CD14-positive monocyte (primary cell): ENCODE data around the gene MT1G. TPM values are rescaled to one million over a fixed set of nuclear protein-coding genes. Genes with fewer than 3 reads are reported as not detected.

Experiments used
- DNase-seq, 3 donors: peaks; one replicate each; pipeline ENCODE4 v3.0.0-alpha.2; 2011 to 2022
- H2AFZ ChIP-seq: 2 replicates; pipeline ENCODE4 v1.6.0; 2012; ENCODE audit warnings: mild to moderate bottlenecking, low read depth, low read length, inconsistent platforms; ENCODE audit not compliant: insufficient read depth, poor library complexity, severe bottlenecking
- H3K27ac ChIP-seq, 2 donors: 1 replicate in 1 of 2; 2 replicates in 1 of 2; pipeline ENCODE4 v1.5.1; 2012 to 2013; ENCODE audit warnings: low read length in 2 of 2, control low read depth in 1 of 2, inconsistent platforms in 1 of 2, low read depth in 1 of 2, mild to moderate bottlenecking in 1 of 2
- H3K27me3 ChIP-seq, 2 donors: one replicate each; pipeline versions ENCODE4 v1.6.0 to v1.6.1; 2011 to 2013; ENCODE audit warnings: low read length in 2 of 2; ENCODE audit not compliant: control insufficient read depth in 2 of 2, insufficient read depth in 2 of 2
- H3K36me3 ChIP-seq, 2 donors: replicated peaks in 1 of 2; 1 replicate in 1 of 2; 2 replicates in 1 of 2; pipeline versions ENCODE4 v1.5.1 to v1.6.1; 2012 to 2013; ENCODE audit warnings: low read length in 2 of 2, control low read depth in 1 of 2, inconsistent platforms in 1 of 2, mild to moderate bottlenecking in 1 of 2; ENCODE audit not compliant: insufficient read depth in 2 of 2, control insufficient read depth in 1 of 2
- H3K4me1 ChIP-seq, 2 donors: 1 replicate in 1 of 2; 2 replicates in 1 of 2; pipeline versions ENCODE4 v1.5.1 to v1.6.1; 2012 to 2013; ENCODE audit warnings: low read length in 2 of 2, control low read depth in 1 of 2, inconsistent platforms in 1 of 2, mild to moderate bottlenecking in 1 of 2, moderate library complexity in 1 of 2; ENCODE audit not compliant: insufficient read depth in 2 of 2, control insufficient read depth in 1 of 2
- H3K4me2 ChIP-seq: replicated peaks from 2 replicates; pipeline ENCODE3; 2012; ENCODE audit warnings: low read length, moderate library complexity, mild to moderate bottlenecking; ENCODE audit not compliant: poor library complexity, severe bottlenecking; ENCODE audit errors: extremely low read depth
- H3K4me3 ChIP-seq, 3 experiments: fragments of 200-600 bp in 1 of 3; sonication (generic) in 1 of 3; replicated peaks in 1 of 3; 1 replicate in 2 of 3; 2 replicates in 1 of 3; pipeline ENCODE4 v1.5.1; 2011 to 2013; ENCODE audit warnings: low read length in 3 of 3, mild to moderate bottlenecking in 3 of 3, control low read depth in 2 of 3, low read depth in 2 of 3, inconsistent platforms in 1 of 3, moderate library complexity in 1 of 3
- H3K79me2 ChIP-seq: 2 replicates; pipeline ENCODE4 v1.6.0; 2012; ENCODE audit warnings: mild to moderate bottlenecking, control low read depth, inconsistent platforms, low read length, moderate library complexity; ENCODE audit not compliant: insufficient read depth
- H3K9ac ChIP-seq: 2 replicates; pipeline ENCODE4 v1.6.0; 2017; ENCODE audit warnings: low read length, mild to moderate bottlenecking; ENCODE audit not compliant: insufficient read depth, poor library complexity, severe bottlenecking
- H3K9me3 ChIP-seq, 2 donors: replicated peaks in 1 of 2; 1 replicate in 1 of 2; 2 replicates in 1 of 2; pipeline versions ENCODE4 v1.5.1 to v1.6.1; 2012 to 2013; ENCODE audit warnings: low read length in 2 of 2, control low read depth in 1 of 2; ENCODE audit not compliant: control insufficient read depth in 1 of 2, insufficient read depth in 1 of 2
- H4K20me1 ChIP-seq: 2 replicates; pipeline ENCODE4 v1.6.0; 2012; ENCODE audit warnings: mild to moderate bottlenecking, low read length, control low read depth, moderate library complexity; ENCODE audit not compliant: insufficient read depth
- H3K27ac Mint-ChIP-seq, 7 donors: one replicate each; pipeline ENCODE4 v1.8.0; 2020; ENCODE audit warnings: mild to moderate bottlenecking in 7 of 7, mixed read lengths in 7 of 7, moderate library complexity in 6 of 7, inconsistent platforms in 2 of 7
- H3K27me3 Mint-ChIP-seq, 3 donors: one replicate each; pipeline ENCODE4 v1.8.0; 2021 to 2022; ENCODE audit warnings: low read depth in 3 of 3, mild to moderate bottlenecking in 3 of 3, mixed read lengths in 3 of 3, moderate library complexity in 3 of 3, inconsistent platforms in 1 of 3
- H3K36me3 Mint-ChIP-seq, 2 donors: one replicate each; pipeline ENCODE4 v1.8.0; 2020; ENCODE audit warnings: mixed read lengths in 2 of 2, inconsistent platforms in 1 of 2, mild to moderate bottlenecking in 1 of 2
- H3K4me1 Mint-ChIP-seq: one replicate; pipeline ENCODE4 v1.8.0; 2020; ENCODE audit warnings: mild to moderate bottlenecking, mixed read lengths
- H3K4me3 Mint-ChIP-seq, 2 donors: one replicate each; pipeline ENCODE4 v1.8.0; 2020; ENCODE audit warnings: mild to moderate bottlenecking in 2 of 2, mixed read lengths in 2 of 2, moderate library complexity in 1 of 2
- H3K9me3 Mint-ChIP-seq, 7 donors: one replicate each; pipeline ENCODE4 v1.8.0; 2020 to 2022; ENCODE audit warnings: mixed read lengths in 7 of 7, mild to moderate bottlenecking in 6 of 7, moderate library complexity in 6 of 7, inconsistent platforms in 2 of 7
- CTCF ChIP-seq: fragments of 200-600 bp; IDR thresholded peaks from one replicate; pipeline ENCODE4 v1.8.0; 2022; ENCODE audit warnings: antibody characterized with exemption, mild to moderate bottlenecking
- WGBS: methylation state at CpG from one replicate; pipeline ENCODE4 v1.1.5; 2013; ENCODE audit warnings: missing lambda C conversion rate; ENCODE audit not compliant: insufficient coverage; 5-methylcytosine and 5-hydroxymethylcytosine counted together
- intact Hi-C, 2 donors: fragments of 100-400 bp; cut with micrococcal nuclease; formaldehyde crosslinking; loops; one replicate each; pipeline versions ENCODE4 v1.15.0 to v1.15.1; 2023
- polyA plus RNA-seq, 3 donors: library from polyadenylated mRNA; depleted of rRNA in 1 of 3; unstranded in 2 of 3; stranded (reverse) in 1 of 3; fragments of 300-500 nt in 2 of 3; fragments of >200 nt in 1 of 3; fragmentation: Illumina TruSeq in 2 of 3; gene quantifications; 1 replicate in 2 of 3; 2 replicates in 1 of 3; pipeline ENCODE4 v1.2.3, GENCODE V29; 2012 to 2021

MT1G gene
- polyA plus RNA-seq, 3 donors, result 1.1 to 1.4 TPM; not detected in 1

DNA sequence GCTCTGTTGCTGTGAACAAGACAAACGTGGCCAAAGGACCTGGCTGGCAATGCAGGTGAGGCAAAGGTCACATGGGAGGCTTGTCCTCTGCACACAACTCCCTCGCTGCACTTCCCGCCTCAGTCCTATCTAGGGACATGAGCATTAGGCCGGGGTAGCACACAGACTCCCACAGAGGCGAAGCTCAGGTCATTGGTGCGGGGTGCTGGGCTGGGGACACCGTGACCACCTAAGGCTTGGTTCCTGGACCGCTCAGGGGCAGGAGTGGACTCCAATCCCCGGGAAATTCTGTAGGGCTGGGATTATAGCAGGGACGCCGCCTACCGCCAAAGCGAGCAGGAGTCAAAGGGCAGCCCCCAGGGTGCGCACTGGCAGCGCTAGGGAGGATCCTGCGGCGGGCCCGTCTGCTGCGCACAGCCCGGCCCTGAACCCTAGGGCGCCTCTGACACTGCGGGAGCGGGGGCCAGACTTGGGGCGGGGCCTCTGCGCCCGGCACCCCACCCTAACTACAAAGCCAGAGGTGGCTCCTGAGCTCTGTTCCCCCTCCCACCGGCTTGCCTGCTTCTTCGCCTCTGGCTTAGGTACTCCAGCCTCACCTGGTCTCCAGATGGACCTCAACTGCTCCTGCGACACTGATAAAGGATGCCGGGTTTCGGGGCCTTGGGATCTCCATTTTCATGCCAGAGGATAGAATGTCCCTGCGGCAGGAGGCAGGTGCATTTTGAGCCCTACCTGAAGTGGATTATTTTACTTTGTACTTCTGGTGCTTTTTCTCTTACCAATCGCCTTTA lies 20.0 kb downstream of the MT1G start:
- intact Hi-C loops, result no loop called here
- Histone ChIP-seq H3K36me3 (no peaks in the 10 kb centered on the region), H4K20me1 (no peaks in the 10 kb centered on the region), H3K27ac (no peak overlapping the region), H3K9me3 (peaks cover 0 to 5% of the 10 kb centered on the region in 2 donors), H3K4me3 (no peak overlapping the region), H3K4me2 (no peak overlapping the region), H3K4me1 (peaks cover 4 to 8% of the 10 kb centered on the region in 2 donors), H3K9ac (no peak overlapping the region), H3K27me3 (peaks cover 36 to 77% of the 10 kb centered on the region in 2 donors), H3K79me2 (no peaks in the 10 kb centered on the region), H2AFZ (no peak overlapping the region)
- no peak overlapping the region for H3K27ac Mint-ChIP-seq
- no peak for DNase-seq
- TF ChIP-seq CTCF, result no peak
- H3K4me3 Mint-ChIP-seq, result peak overlapping the region in 1 of 2 donors; percentile 79
- peaks cover 11% of the 10 kb centered on the region for H3K4me1 Mint-ChIP-seq
- 50% methylated on average over 31 of the region's 33 CpGs for WGBS
- peaks cover 0 to 9% (median 0%) of the 10 kb centered on the region in 7 donors for H3K9me3 Mint-ChIP-seq
- no peaks in the 10 kb centered on the region for H3K36me3 Mint-ChIP-seq
- peaks cover 57 to 85% (median 69%) of the 10 kb centered on the region in 3 donors for H3K27me3 Mint-ChIP-seq

DNA sequence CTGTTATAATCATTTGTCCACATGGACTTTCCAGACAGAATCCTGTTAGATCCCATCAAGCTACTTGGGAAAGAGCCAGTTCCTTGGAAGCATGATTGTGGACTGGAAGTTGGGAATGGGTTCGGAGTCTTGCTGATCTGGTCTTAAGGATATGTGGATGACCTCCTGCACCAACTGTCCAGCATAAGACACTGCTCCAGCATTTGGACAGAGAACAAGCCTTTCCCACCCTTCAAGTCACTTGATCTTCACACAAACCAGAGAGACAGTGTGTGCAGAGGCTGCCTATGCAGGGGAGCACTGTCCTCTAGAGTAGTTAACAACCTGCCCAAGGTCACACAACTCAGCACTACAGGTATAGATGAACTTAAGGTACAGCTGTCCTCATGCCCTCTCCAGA lies 22.0 kb downstream of the MT1G start:
- WGBS, result no CpG with 5 or more reads among the region's 1 CpG
- no peaks in the 10 kb centered on the region for H3K36me3 ChIP-seq
- H3K79me2 ChIP-seq, result no peaks in the 10 kb centered on the region
- Mint-ChIP-seq H3K36me3 (no peaks in the 10 kb centered on the region), H3K9me3 (peaks cover 0 to 7% (median 0%) of the 10 kb centered on the region in 7 donors), H3K27ac (no peak overlapping the region), H3K27me3 (peaks cover 69 to 86% (median 81%) of the 10 kb centered on the region in 3 donors), H3K4me3 (peak overlapping the region in 1 of 2 donors; percentile 14), H3K4me1 (peaks cover 13% of the 10 kb centered on the region)
- H3K4me1 ChIP-seq, result peaks cover 4 to 8% of the 10 kb centered on the region in 2 donors
- no peak for TF ChIP-seq CTCF
- H2AFZ ChIP-seq, result no peak overlapping the region
- no peak overlapping the region for H3K4me3 ChIP-seq
- intact Hi-C loops, result no loop called here
- H4K20me1 ChIP-seq, result no peaks in the 10 kb centered on the region
- no peak for DNase-seq
- H3K4me2 ChIP-seq, result no peak overlapping the region
- H3K27me3 ChIP-seq, result peaks cover 56 to 97% of the 10 kb centered on the region in 2 donors
- no peak overlapping the region for H3K9ac ChIP-seq
- H3K9me3 ChIP-seq, result peaks cover 0 to 5% of the 10 kb centered on the region in 2 donors
- H3K27ac ChIP-seq, result no peak overlapping the region
